ENCODE measurements around the gene WFIKKN2.

DNA sequence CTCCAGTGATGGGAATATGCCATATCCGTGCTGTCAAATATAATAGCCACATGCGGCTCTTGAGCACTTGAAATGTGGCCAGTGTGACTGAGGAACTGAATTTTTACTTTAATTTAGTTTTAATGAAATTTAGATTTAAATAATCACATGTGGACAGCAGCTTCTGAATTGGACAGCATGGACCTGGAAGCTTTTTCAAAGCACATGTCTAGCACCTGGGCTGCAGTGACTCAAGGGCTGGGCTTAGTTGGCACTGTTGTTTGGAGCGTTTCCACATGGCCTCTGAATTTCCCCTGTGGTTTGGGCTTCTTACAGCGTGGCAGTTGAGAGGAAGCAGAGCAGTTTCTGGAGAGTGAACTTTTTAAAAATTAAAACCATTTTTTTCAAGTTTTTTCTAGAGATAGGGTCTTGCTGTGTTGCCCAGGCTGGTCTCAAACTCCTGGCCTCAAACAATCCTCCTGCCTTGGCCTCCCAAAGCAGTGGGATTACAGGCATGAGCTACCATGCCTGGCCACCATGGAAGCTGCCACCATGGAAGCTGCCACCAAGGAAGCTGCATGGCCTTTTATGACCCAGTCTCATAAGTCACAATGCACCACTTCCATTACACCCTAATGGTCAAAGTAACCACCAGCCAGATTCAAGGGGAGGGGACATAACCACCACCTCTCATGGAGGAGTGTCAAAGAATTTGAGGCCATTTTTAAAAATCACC, 37.5 kb downstream of the WFIKKN2 start:
- TF ChIP-seq, protein P1, sequence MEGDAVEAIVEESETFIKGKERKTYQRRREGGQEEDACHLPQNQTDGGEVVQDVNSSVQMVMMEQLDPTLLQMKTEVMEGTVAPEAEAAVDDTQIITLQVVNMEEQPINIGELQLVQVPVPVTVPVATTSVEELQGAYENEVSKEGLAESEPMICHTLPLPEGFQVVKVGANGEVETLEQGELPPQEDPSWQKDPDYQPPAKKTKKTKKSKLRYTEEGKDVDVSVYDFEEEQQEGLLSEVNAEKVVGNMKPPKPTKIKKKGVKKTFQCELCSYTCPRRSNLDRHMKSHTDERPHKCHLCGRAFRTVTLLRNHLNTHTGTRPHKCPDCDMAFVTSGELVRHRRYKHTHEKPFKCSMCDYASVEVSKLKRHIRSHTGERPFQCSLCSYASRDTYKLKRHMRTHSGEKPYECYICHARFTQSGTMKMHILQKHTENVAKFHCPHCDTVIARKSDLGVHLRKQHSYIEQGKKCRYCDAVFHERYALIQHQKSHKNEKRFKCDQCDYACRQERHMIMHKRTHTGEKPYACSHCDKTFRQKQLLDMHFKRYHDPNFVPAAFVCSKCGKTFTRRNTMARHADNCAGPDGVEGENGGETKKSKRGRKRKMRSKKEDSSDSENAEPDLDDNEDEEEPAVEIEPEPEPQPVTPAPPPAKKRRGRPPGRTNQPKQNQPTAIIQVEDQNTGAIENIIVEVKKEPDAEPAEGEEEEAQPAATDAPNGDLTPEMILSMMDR (conservative IDR thresholded peaks at IDR 0.05; ENCODE audit: low read depth, low read length), result no peak
- no peak for TF ChIP-seq RFX5 (IDR thresholded peaks at IDR 0.05; ENCODE audit: low read depth, low read length)

Measured in IMR-90 (cell line).